HTERT RPE-1 (cell line): ENCODE data around the gene PIP5K1C.

ENCODE experiments used
- in situ Hi-C: fragments of 300-500 bp; cut with MboI; formaldehyde crosslinking; loops from 4 replicates; pipeline ENCODE4 v1.14.3; 2020; ENCODE audit warnings: low sequenced_read_pairs

PIP5K1C gene, protein sequence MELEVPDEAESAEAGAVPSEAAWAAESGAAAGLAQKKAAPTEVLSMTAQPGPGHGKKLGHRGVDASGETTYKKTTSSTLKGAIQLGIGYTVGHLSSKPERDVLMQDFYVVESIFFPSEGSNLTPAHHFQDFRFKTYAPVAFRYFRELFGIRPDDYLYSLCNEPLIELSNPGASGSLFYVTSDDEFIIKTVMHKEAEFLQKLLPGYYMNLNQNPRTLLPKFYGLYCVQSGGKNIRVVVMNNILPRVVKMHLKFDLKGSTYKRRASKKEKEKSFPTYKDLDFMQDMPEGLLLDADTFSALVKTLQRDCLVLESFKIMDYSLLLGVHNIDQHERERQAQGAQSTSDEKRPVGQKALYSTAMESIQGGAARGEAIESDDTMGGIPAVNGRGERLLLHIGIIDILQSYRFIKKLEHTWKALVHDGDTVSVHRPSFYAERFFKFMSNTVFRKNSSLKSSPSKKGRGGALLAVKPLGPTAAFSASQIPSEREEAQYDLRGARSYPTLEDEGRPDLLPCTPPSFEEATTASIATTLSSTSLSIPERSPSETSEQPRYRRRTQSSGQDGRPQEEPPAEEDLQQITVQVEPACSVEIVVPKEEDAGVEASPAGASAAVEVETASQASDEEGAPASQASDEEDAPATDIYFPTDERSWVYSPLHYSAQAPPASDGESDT

DNA sequence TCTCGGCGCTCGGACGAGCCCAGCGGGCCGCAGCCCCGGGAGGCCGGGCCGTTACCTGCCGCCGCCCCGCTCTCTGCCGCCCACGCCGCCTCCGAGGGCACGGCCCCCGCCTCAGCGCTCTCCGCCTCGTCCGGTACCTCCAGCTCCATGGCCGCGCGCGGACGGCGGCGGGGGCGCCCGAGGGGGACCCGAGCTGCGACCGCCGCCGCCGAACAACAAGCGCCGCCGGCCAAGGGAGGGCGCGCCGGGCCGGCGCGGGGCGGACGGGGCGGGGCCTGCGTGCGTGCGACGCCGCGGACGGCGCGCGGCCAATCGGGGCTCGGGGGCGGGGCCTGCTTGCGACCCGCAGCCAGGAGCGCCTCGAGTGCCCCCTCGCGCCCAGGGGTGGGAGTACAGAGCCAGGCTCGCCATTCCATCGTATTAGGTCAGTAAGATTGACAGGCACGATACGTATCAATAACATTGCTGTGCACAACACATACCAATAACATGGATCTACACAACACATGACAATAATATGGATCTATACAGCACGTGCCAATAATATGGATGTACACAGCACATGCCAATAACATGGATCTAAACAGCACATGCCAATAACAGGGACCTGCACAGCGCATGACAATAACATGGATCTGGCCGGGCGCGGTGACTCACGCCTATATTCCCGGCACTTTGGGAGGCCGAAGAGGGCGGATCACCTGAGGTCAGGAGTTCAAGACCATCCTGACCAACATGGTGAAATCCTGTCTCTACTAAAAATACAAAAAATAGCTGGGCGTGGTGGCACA is at the start of gene PIP5K1C:
Gene PIP5K1C, minus strand, starts transcription at position 227 of the 791 bp plus-strand sequence. Its CDS starts 78 bp downstream, at position 149.
- in situ Hi-C loops, result no loop called here

DNA sequence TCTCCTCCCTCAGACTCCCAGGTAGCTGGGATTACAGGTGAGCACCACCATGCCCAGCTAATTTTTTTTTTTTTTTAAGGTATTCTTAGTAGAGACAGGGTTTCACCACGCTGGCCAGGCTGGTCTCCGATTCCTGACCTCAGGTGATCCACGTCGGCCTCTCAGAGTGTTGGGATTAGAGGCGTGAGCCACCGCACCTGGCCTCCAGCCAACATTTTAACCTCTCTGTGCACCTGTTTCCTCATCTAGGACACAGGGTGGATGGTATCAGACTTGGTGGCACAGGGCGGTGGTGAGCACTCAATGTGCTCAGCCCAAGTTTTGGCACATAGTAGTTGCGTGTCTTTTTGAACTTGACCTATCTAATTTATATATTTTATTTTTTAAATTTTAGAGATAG is 48.7 kb upstream of the PIP5K1C start:
- in situ Hi-C loops, result no loop called here

DNA sequence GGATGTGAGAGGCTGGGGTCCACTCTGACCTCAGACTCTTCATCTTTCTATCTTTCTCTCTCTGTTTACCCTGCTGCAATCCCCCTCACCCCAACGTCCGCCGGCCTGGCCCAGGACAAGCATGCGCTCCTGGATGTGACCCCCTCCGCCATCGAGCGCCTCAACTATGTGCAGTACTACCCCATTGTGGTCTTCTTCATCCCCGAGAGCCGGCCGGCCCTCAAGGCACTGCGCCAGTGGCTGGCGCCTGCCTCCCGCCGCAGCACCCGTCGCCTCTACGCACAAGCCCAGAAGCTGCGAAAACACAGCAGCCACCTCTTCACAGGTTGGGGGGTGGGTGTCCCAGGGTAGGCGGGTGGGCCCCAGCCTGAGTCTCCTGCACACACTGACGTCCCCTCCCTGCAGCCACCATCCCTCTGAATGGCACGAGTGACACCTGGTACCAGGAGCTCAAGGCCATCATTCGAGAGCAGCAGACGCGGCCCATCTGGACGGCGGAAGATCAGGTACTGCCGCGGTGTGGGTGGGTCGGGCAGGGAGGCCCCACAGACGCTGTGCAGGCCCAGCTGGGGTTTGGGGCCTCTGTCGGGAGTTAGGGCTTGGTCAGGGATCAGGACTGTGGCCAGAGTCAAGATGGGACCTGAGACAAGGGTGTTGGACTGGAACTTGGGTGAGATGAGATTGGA is 46.2 kb upstream of the PIP5K1C start:
- in situ Hi-C loops, result no loop called here

DNA sequence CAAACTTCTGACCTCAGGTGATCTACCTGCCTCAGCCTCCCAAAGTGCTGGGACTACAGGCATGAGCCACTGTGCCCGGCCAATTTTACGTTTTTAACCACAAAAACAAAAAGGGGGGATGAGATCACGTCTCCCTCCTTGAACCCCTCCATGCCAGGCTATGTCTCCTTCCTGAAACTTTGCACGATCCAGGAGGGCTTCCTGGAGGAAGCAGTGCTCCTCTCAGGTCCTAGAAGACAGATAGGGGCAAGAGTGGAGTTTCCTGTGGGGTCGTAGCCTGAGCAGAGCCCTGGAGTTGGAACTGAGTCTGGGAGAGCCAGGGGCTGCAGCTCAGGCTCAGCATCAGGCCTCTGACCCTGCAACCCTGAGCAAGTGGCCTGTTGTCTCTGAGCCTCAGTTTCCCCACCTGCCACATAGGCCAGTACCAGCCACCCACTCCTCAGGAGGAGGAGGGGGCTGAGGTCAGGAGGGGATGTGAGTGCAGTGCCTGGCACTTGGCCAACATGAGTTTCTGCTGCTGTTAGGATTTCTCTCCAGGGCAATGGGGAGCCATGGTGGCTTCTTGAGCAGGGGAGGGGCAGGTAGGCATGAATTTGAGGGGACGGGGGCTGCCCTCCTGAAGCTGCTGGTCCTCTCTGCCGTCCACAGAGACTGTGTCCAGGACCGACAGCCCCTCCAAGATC is 45.2 kb upstream of the PIP5K1C start:
- in situ Hi-C loops, result no loop called here

DNA sequence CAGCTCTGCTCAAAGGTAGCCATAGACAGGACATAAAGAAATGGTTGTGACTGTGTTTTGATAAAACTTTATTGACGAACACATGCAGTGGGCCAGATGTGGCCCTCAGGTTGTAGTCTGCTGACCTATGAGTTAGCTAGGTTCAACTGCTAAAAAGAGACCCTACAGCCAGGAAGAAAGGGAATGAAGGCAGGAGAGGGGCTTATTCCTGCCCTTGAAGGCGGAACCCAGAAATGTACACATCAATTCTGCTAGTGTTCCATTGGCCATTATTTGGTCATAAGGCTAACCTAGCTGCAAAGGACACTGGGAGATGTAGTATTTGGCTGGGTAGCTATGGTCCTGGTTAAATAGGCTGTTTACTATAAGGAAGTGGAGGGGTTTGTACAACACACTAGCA is 43.2 kb upstream of the PIP5K1C start:
- in situ Hi-C loops, result no loop called here

DNA sequence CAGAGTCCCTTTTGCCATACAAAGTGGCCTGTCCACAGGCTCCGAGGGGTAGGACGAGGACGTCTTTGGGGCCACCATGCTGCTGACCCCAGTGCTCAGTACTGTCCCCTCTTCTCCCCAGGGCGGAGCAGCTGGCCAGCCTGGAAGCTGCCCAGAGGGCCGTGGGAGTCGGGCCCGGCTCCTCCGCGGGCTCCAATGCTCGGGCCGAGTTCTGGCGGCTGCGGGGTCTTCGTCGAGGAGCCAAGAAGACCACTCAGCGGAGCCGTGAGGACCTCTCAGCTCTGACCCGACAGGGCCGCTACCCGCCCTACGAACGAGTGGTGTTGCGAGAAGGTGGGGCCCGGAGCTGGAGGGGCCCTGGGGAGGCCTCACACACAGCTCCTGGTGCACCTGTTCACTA is 40.2 kb upstream of the PIP5K1C start:
- in situ Hi-C loops, result no loop called here

DNA sequence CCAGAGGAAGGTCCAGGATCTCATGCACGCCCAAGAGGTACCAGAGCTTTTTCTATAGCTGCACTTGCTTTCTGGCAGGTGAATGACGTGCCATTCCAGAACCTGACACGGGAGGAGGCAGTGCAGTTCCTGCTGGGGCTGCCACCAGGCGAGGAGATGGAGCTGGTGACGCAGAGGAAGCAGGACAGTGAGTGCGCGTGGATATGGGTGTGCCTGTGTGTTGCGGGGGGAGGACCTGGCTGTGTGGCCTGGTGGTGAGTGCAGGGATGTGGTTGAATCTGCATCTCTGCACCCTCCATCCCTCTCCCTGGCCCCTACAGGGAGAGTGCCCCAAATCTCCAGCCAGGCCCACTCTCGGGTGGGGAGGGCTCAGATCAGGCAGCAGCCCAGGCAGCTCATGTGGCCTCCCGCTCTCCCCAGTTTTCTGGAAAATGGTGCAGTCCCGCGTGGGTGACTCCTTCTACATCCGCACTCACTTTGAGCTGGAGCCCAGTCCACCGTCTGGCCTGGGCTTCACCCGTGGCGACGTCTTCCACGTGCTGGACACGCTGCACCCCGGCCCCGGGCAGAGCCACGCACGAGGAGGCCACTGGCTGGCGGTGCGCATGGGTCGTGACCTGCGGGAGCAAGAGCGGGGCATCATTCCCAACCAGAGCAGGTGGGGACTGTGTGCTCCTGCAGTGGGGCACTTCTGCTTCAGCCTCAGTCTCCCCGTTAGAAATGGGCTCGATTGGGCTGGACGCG is 38.4 kb upstream of the PIP5K1C start:
- in situ Hi-C loops, result no loop called here

DNA sequence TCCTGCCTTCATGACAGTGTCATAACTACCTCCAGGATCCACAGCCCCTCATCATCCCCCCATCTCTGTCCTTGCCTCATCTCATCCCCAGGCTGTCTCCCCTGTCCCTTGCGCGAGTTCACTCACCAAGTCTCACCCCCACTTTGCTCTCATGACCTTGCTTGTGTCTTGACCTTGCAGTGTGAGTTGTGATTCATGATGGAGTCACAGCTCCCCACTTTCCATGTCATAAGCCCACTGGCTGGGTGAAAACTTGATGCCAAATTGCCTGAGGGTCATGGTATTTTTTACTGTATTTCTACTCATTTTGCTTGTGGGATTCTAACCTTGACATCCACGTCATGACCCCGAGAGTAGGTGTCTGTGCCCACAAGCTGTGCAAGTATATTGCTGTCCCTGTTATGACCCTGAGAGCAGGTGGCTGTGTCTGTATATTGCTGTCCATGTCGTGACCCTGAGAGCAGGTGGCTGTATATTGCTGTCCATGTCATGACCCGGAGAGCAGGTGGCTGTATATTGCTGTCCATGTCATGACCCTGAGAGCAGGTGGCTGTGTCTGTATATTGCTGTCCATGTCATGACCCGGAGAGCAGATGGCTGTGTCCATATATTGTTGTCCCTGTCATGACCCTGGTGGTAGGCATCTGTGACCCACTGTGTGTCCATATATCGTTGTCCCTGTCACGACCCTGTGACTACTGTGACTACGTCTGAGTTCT is 37.4 kb upstream of the PIP5K1C start:
- in situ Hi-C loops, result no loop called here

DNA sequence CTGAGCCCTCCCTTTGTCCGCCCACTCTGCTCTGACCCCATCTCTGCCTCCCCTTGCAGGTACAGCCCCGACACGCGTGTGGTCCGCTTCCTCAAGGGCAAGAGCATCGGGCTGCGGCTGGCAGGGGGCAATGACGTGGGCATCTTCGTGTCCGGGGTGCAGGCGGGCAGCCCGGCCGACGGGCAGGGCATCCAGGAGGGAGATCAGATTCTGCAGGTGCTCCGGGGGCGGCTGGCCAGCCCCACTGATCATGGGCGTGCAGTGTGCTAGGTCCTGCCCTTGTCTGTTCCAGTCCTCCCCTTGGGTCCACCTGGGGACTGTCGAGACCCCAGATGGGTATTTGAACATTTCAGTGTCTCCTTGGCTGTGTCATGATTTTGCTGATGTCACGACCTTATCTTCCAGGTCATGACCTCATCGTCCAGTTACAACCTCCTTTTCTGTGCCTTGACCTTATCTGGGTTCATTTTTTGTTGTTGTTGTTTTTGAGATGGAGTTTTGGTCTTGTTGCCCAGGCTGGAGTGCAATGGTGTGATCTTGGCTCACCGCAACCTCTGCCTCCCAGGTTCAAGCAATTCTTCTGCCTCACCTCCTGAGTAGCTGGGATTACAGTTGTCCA is 35.9 kb upstream of the PIP5K1C start:
- in situ Hi-C loops, result no loop called here

DNA sequence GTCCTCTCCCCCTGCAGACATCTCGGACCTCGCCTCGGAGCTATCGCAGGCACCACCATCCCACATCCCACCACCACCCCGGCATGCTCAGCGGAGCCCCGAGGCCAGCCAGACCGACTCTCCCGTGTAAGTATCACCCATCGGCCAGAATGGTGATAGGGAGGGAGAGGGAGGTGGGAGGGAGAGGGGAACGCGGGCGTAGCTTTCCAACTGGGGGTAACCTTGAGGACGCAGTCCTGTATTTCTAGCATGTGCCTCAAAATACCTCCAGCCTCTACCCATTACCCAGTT is 34.0 kb upstream of the PIP5K1C start:
- in situ Hi-C loops, result no loop called here

DNA sequence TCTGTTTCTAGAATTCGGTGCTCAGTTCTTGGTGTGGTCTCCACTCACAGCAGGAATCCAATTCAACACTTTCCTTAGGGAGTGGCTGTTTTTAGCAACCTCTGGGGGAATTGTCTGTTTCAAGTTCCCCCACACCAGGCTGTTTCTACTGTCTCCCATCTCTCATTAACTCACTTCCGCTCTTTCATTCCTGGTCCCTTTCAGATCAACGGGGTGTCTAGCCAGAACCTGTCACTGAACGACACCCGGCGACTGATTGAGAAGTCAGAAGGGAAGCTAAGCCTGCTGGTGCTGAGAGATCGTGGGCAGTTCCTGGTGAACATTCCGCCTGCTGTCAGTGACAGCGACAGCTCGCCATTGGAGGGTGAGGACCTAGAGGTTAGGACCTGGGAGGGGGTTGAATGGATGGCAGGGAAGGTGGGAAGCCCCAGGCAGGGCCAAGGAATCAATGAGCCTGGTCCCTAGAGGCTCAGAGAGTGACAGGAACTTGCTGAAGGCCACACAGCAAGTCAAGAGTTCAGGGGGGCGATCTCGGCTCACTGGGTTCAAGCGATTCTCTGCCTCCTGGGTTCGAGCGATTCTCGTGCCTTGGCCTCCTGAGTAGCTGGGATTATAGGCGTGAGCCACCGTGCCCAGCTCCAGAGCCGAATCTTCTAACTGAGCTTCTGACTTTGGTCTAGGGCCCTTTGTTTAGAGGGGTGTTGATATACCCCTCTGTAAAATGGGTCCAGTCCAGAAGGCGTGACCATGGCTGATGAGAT is 33.5 kb upstream of the PIP5K1C start:
- in situ Hi-C loops, result no loop called here

DNA sequence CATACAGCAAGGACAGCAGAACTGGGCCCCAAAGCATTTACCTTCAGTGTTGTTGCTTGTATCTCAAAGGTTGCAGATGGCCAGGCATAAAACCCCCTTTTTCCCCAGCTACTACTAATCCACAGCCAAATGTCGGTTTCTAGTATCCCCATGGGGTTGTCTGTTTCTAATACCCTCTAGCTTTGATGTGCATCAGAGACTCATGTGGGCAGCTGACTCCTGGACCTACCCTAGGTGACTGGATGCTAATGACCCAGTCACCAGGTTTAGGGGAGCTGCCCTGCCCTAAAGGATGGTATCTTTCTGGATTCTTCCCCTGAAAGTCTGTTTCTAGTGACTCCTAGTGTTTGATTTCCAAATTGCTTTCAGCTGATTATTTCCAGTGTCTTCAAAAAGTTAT is 31.8 kb upstream of the PIP5K1C start:
- in situ Hi-C loops, result no loop called here

DNA sequence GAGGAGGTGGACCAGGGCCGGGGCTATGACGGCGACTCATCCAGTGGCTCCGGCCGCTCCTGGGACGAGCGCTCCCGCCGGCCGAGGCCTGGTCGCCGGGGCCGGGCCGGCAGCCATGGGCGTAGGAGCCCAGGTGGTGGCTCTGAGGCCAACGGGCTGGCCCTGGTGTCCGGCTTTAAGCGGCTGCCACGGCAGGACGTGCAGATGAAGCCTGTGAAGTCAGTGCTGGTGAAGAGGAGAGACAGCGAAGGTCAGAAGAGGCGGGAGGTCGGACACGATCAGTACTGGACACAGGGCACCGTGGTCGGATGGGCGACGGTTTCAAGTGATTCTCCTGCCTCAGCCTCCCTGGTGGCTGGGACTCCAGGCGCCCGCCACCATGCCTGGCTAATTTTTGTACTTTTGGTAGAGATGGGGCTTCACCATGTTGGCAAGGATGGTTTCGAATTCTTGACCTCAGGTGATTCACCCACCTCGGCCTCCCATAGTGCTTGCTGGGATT is 30.2 kb upstream of the PIP5K1C start:
- in situ Hi-C loops, result no loop called here

DNA sequence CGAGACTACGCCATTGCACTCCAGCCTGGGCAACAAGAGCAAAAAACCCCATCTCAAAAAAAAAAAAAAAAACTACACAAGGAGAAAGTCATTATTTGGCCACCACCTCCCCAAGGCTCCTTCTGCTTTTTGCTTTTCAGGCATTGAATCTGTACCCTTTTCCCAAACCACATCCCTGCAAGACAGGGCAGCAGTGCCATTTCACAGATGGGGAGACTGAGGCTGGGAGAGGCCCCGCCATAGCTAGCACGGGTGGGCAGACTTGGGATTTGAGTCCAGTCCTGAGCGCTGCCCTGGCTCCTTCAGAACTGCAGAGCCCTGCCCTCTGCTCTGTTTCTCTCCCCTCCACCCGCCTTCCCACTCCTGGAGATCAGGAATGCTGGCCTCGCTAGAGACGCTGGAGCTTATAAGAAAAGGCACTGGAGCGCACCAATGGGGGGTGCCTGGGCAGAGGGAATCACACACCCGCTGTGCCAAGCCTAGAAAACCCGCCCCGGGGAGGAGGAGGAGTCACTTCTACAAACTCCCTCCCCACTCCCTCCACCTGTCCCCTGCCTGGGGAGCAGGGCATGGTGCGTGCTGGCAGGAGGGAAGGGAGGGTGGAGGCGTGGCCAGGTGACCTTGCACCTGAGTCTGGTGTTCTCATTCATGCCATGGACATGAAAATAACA is 25.5 kb upstream of the PIP5K1C start:
- in situ Hi-C loops, result no loop called here

DNA sequence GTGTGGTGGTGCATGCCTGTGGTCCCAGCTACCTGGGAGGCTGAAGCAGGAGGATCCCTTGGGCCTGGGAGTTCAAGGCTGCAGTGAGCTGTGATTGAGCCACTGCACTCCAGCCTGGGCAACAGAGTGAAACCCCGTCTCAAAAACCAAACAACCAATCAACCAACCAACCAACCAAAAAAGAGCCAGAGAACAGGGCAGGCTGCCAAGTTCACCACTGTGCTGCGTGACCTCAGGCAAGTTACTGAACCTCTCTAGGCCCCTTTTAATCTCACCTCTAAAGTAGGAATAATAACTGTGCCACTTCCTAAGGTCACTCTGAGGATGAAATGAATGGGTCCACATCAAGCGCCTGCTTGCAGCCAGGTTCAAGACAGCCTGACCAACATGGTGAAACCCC is 24.9 kb upstream of the PIP5K1C start:
- in situ Hi-C loops, result no loop called here

DNA sequence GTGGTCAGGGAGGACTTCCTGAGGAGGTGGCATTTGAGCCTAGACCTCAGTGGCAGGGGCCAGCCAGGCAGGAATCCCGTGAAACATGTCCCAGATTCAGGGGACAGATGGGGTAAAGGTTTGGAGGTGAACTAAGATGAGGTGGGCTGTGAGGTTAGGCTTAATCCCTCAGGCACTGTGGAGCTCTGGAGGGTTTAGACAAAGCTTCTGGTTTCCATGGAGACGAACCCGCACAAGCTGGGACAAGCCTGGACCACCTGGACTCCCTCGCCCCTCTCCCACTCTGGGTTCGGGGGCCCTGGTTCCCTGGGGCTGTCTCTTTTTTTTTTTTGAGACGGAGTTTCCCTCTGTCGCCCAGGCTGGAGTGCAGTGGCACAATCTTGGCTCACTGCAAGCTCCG is 23.6 kb upstream of the PIP5K1C start:
- in situ Hi-C loops, result no loop called here

DNA sequence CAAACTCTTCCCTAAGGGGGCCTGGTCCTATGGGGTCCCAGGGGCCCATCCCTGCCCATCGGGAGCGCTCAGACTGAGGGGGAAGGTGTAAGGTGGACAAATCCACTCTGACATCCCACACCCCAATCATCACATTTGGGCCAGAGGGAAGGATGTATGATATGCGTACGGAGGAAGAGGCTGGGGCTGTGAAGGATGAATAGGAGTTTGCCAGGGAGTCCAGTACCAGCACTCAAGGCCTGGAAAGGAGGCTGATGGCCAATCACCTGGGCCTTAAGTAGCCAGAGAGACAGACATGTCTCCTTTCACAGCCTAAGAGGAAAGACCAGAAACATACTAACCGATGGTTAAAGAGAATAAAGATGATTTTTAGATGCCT is 22.8 kb upstream of the PIP5K1C start:
- in situ Hi-C loops, result no loop called here
